GM15510 (cell line): Measurements from ENCODE around the gene FRY.

Source experiments
- POLR2A ChIP-seq: IDR thresholded peaks from 3 replicates; pipeline ENCODE4 v1.6.1; 2011; ENCODE audit warnings: borderline replicate concordance; ENCODE audit not compliant: insufficient read length; ENCODE audit errors: extremely low read depth

FRY gene

DNA sequence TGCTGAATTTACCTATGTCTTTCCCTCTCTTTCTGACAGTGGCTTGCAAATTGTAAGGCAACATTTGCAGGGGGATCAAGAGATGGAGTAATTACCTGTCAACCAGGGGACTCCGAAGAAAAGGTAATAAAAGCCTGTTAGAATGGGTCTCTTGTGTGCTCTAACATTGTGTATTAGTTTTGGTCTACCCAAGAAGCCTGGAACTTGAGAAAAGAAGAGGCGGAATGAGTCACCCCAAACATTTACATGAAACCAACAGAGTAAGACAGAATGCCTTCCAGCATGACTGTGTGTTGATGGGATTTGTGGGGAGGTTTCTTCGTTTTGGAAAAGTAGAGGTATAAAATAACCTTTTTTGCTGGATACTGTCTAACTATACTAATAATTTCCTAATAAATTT is 246.9 kb downstream of the FRY start:
- no peak for TF ChIP-seq POLR2A

DNA sequence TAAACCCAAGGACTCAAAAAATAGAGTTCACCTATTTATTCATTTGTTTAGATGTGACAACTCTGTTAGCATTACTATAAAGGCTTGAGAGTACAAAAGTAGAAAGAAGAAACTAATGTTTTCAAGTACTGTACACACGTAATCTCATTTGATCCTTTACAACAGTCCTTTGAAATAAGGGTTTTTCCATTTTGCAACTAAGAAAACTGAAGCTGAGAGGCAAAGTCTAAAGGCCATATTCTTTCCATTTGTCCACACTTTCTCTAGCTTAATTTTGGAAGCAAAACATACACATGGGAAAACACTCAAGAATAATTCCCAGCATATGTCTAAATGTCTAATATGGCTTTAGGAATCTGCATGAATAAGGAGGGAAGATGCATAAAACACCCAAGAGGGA is 249.5 kb downstream of the FRY start:
- no peak for TF ChIP-seq POLR2A

DNA sequence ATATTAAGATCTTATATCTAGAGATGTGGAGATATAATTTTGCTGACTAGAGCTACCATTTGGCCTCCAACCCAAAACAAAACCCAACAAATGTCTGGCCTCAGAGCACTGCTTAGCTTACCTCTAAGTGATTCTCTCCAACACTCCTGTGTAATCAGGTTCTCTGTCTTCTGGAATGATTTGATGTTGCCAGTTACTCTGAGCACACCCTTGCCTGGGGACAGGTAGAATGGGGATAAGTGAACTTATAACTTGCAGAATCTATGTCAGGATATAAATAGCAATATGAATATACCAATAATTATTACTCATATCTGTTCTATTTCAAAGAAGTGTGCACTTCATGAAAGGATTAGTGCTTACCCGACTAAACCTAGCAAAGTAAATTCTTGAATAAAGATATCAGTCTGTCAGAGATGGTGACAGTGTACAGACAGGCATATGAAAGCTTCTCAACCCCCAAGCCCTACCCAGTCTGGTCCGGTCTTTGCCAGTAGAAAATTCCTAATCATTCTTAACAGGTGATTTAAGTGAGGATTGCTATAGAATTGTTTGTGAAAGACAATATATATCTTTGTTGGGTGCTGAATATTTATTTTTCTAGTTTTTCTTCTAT is 250.6 kb downstream of the FRY start:
- TF ChIP-seq POLR2A = no peak

DNA sequence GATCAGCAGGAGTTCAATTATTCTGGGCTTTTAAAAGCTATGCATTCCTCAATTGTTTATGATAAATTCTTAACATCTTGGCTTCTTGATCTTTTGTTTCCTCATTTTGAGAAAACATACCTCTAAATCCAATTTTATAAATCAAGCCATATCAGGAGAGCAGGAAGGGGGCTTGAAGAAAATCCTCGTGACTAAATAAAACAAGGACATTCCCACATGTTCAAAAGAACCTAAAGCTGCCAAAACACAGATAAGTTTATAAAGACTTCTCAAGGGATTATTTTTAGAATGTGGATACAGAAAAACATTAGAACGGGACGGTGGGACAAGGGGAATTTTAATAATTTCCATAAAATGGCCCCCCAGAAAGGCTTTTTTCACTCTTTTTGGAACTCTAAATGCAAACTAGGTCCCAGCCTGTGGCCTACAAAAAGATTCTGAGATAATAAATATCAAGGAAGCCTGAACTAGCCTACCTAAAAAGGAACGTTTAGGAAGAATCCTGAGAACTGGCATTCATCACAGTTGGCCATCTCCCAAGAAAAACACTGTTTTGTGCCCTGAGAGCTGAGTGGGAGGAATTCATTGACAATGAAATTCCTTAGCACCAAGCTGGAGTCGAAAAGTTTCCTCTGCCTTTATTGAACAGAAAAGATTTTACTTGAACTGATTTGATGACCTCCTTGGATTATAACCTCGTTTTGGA is 253.5 kb downstream of the FRY start:
- TF ChIP-seq POLR2A = no peak

DNA sequence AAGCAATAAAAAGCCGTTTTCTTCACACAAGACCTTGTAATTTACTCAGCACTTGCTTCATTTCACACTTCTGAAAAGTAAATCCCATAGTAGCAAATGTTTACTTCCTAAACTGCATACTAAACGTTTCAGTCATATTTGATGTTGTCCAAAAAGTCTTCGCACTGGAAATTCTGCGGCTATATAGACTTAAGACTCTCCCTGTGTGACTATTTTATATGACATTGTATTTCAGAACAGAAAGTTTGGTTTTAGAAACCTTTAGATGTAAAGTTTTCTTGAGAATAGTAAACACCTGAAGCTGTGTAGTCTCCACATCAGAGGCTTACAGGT is 254.0 kb downstream of the FRY start:
- no peak for TF ChIP-seq POLR2A

DNA sequence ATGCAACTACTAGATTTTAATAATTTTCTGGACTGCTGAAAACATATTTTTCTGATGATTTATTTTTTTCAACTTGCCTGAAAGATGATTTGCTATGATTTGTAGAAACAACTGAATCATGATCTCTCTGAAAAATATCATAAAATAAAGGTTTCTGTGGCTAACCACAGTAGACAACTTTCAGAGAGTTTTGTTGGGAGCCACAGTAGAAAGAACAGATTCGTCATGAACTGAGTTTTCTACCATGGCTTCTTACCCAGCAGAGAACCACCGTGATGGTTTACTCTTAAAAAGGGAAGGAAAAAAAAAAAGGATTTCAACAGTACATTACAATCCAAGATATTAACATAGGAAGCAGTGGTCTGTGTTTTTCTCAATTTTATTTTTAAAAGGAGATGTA is 265.6 kb downstream of the FRY start:
- no peak for TF ChIP-seq POLR2A

DNA sequence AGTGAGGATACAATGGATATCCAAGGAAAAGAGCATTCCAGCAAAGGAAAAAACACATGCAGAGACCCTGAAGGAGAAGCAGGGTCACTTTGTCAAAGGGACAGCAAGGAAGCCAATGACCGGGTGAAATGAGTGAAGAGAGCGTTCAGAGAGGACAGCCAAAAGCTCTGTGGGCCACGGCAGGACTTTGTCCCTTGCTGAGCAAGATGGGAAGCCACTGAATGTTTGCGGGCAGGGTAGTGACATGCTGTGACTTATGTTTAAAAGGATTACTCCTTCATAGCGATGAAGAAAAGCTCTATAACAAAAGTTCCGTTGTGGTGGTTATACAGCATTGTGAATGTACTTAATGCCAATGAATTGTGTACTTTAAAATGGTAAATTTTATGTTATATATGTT is 267.1 kb downstream of the FRY start:
- no peak for TF ChIP-seq POLR2A

DNA sequence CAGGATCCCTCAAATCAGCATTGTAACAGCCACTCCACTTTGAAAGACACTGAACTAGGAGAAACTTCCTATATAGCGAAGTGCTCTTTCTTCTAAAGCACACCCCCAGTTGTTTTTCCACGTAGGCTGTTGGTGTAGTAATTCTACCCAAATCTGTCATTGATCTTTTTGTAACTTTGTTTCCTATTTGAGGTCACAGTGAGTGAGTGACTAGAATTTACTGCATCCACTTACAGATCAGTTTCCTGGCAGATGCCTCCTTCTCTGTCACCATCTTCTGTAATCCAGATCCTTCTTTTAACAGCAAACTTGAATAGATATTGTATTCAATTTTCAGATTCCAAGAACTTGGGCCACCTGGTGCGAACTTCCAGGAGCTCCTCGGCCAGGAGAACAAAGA is 268.3 kb downstream of the FRY start:
- TF ChIP-seq POLR2A = no peak

DNA sequence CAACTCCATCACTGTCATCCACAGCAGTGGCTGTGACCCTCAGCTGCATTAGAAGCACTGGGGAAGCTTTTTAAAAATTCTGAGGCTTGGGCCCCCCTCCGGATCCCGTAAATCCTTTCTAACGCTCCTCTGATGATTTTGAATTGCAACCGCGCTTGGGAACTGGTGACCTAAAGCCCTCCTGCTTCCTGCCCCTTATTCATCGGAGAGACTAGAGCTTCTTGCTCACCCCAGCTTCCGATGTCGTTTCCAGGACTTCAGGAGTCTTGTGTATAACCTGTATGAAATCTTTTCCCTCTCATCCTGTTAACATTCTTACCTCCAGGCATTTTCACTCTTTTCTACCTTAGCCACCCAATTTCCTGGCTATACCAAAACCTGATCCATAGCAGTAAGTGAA is 268.8 kb downstream of the FRY start:
- no peak for TF ChIP-seq POLR2A

DNA sequence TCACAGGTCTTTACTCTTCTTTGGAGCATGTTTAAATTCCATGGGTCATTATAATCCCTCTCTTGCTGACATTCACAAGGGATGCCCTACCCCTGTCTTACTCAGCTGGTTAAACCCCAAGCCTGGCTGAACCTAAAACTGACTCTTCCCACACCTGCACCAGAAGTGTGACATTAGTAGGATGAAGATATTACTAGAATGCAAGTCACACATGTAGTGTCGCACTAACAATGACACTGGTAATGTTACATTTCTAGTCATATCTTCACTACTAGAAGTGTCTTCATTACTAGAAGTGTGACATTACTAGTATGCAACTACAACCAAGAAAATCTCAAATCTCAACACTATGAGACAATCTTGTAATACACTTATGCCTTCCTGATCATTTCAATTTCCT is 269.3 kb downstream of the FRY start:
- TF ChIP-seq POLR2A = no peak

DNA sequence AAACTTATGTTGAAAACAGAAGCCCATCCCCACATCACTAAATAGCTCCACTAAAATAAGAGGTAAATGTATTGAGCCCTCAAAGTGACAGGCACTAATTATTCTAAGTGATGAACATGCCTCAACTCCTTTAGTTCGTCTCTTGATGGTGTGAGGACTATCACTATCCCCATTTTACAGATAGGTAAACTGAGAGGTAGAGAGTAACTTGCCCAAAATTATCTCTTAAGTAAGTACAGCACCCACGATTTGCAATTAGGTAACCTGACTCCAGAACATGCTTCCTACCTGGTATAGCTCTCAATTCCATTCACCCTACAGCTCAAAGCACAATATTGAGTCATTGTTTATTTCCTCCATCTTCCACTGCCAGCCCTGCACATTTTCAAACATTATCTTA is 270.9 kb downstream of the FRY start:
- TF ChIP-seq POLR2A = no peak

DNA sequence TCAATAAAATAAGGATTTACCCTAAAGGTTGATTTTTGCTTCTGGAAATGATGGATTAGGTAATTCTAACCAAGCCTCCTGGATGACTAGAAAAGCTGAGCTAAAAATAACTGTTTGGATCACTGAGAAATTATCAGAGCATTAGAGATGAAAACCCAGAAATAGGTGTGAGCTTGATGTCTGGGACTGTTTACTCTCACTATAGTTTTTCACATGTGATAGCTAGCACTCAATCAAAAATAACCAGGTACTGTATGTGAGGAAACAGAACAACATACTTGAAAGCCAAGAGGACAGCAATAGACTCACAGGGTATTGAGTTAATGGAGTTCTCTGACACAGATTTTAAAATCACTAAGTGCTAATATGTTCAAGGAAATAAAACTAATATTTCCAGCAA is 274.1 kb downstream of the FRY start:
- no peak for TF ChIP-seq POLR2A

DNA sequence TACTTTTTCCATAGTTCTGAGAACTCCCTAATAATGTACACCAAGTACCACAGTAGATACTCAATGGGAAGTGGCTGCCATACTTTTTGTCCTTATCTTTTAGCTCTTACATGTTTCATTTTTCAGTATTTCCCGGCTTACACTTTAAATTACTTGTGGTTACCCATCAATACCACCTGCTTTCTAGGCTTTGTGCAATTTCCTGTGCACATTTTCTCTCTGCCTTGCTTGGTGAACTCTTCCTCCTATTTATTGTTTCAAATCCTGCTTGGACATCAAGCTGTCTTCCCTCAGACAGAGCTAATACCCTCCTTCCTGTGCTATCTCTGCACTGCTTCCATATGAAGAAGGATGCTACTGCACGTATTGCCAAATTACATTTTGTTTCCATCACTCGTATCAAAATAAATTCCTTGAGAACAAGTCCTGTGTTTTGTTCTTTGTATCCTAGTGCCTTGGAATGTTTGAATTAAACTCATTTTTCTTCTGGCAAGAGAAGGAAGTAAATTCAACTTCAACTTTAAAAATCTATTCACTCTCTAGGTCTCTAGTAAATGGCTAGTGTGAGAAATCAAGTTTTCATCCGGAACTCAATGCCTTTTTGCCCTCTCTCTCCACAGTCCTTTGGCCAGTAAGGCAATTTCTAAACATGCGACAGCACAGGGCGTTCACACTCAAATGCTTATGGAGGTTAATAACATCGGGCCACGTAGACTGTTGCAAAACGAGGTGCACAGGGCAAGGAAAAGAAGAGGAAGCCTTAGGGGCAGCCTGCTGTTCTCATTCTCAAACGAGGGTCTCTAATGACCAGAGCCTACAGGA is 277.9 kb downstream of the FRY start:
- TF ChIP-seq POLR2A = no peak

DNA sequence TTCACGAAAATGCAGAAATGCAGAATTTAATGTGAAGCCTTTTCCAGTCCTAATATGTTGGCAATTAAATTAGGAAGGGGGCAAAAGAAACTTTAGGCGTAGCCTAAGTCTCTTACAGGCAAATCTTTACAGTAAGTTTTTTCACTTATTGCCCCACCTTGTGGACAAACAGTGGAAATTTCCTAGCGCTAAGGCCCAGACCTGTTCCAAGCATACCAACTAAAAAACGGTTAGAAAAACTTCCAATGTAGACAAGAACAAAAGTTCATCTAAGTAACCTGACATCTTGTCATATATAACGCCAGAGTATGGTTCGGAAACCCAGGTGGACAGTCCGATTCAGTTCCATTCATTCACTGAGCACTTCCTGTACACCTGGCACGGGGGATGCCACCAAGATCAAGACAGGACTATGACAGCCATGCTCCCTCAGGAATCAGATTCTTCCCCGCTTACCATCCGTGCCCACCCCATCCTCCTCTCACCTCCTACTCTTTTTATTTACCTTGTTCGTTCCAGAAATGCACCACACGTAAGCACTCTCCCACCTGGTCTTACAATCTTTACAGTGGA is 278.6 kb downstream of the FRY start:
- no peak for TF ChIP-seq POLR2A

DNA sequence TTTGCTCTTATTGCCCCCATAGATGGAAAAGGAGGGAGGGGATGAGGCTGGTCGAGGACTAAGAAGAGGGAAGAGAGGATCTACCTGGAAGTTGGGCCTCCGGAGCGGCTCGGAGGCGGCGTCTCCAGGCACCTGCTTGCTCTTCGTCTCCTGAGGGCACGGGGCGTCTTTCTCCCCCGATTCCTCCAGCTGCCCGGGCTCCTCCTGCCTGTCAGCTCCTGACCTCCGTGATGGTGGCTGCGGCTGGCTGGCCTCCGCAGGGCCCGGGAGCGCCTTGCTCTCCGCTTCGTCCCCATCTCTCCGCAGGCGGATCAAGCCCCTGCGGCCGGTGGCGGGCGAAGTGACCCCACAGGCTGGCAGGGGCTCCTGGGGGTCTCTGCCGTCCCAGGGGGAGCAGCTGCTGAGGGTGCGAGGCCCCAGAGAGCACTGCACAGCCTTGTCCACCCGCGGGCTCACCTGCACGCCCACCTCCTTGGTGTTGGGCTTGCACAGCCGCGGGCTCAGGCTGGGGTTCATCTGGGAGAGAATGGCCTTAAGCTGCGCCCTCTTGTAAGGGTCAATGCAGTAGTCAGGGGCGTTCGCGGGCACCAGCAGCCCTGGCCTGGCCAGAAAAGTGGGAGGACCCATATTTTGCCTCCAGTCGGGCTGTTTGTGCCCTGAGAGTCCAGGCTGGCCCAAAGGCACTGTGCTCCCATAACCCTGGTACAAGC is 279.8 kb downstream of the FRY start:
- TF ChIP-seq POLR2A = no peak
